ENCODE measurements around the gene SUCLA2. TPM values are rescaled to one million over a fixed set of nuclear protein-coding genes. Genes with fewer than 3 reads are reported as not detected.

The SUCLA2 gene
- polyA plus RNA-seq, 4 donors, result 53.5 to 91.2 (median 58.0) TPM

DNA sequence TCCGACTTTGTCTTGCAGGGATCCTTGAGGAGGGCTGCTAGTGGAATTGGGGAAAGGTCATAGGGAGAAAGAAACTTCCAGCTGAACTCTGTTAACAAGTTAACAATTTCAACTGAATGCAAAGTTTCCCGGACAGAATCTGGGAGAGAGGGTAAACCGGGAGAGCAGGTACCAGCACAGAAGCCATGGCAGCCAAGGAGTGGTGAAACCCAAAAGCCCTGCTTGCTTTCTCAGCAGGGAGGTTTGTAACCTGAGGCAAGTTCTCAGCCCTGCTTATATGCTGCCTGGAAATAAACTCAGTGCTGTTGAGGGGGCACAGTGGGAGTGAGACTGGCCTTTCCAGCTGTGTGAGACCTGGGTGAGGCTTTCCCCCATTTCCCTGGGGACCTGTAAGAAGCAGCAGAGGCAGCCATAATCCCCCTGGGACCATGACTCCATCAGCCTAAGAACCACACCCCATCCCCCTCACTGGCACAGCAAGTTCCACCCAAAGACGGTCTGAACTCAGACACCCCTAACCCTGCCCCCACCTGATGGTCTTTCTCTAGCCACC lies 84.0 kb downstream of the SUCLA2 start:
- FAIRE-seq (no peak), DNase-seq (no peak)
- no peak overlapping the region for H3K4me3 ChIP-seq (ENCODE audit: low read depth in 1 of 3, low read length in 3 of 3)
- no peak overlapping the region for H3K27ac ChIP-seq (ENCODE audit: low read depth in 1 of 3, low read length in 2 of 3)
- peaks cover 0 to 9% of the 10 kb centered on the region in 2 donors for H3K9me3 ChIP-seq (ENCODE audit: control insufficient read depth in 2 of 2, insufficient read depth in 1 of 2, low read depth in 1 of 2, low read length in 1 of 2)
- H3K27me3 ChIP-seq (ENCODE audit: control insufficient read depth in 3 of 3, insufficient read depth in 3 of 3, low read length in 3 of 3), result no peaks in the 10 kb centered on the region
- H3K4me1 ChIP-seq (ENCODE audit: control insufficient read depth in 3 of 3, insufficient read depth in 2 of 3, low read depth in 1 of 3, low read length in 2 of 3), result no peaks in the 10 kb centered on the region
- no peaks in the 10 kb centered on the region for H3K36me3 ChIP-seq (ENCODE audit: control insufficient read depth in 3 of 3, insufficient read depth in 2 of 3, low read depth in 1 of 3, low read length in 3 of 3)
- WGBS, 3 donors, result 83 to 91% (median 88%) methylated on average over 4 of the region's 4 CpGs

DNA sequence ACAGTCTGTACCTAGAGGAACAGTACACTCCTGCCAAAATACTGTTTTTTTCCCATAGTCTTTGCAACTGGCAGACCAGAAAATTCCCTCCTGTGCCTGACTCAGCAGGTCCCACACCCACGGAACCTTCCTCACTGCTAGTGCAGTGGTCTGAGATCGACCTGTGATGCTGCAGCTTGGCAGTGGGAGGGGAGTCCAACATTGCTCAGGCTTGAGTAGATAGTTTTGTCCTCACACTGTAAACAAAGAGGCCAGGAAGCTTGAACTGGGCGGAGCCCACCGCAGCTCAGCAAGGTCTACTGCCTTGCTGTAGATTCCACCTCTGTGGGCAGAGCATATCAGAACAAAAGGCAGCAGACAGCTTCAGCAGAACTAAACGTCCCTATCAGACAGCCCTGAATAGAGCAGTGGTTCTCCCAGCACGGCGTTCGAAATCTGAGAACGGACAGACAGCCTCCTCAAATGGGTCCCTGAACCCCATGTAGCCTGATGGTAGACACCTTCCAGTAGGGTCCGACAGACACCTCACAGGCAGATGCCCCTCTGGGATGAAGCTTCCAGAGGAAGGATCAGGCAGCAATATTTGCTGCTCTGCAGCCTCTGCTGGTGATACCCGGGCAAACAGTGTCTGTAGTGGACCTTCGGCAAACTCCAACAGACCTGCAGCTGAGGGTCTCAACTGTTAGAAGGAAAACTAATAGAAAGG lies 92.7 kb downstream of the SUCLA2 start:
- DNase-seq, result no peak
- Histone ChIP-seq H3K27me3 (ENCODE audit: control insufficient read depth in 3 of 3, insufficient read depth in 3 of 3, low read length in 3 of 3) (no peaks in the 10 kb centered on the region), H3K4me1 (ENCODE audit: control insufficient read depth in 3 of 3, insufficient read depth in 2 of 3, low read depth in 1 of 3, low read length in 2 of 3) (no peaks in the 10 kb centered on the region), H3K4me3 (ENCODE audit: low read depth in 1 of 3, low read length in 3 of 3) (no peak overlapping the region), H3K36me3 (ENCODE audit: control insufficient read depth in 3 of 3, insufficient read depth in 2 of 3, low read depth in 1 of 3, low read length in 3 of 3) (no peaks in the 10 kb centered on the region), H3K27ac (ENCODE audit: low read depth in 1 of 3, low read length in 2 of 3) (no peak overlapping the region), H3K9me3 (ENCODE audit: control insufficient read depth in 2 of 2, insufficient read depth in 1 of 2, low read depth in 1 of 2, low read length in 1 of 2) (no peaks in the 10 kb centered on the region)
- FAIRE-seq, result no peak
- 76 to 82% (median 79%) methylated on average over 12 of the region's 12 CpGs for WGBS, 3 donors

DNA sequence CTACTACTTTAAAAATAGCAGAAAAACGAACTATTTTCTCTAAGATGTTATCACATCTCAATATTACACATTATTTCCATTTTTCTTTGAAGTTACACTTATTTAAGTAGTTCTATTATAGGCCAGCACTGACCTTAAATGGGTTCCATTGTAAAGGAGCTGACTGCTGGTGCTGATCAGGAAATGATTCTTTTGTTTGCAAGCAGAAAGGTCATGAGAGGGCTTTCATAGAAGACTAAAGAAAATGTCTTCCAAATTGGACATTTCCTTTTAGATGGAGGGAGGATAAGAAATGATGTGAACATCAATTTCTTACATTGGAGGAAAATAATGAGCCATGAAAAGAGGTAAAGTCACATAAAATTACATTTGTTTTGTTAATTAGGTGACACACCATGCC lies 96.2 kb downstream of the SUCLA2 start:
- H3K4me3 ChIP-seq (ENCODE audit: low read depth in 1 of 3, low read length in 3 of 3), result no peak overlapping the region
- H3K27ac ChIP-seq (ENCODE audit: low read depth in 1 of 3, low read length in 2 of 3), result no peak overlapping the region
- FAIRE-seq, result no peak
- H3K9me3 ChIP-seq (ENCODE audit: control insufficient read depth in 2 of 2, insufficient read depth in 1 of 2, low read depth in 1 of 2, low read length in 1 of 2), result peaks cover 0 to 1% of the 10 kb centered on the region in 2 donors
- 41 to 63% (median 52%) methylated on average over 1 of the region's 1 CpG for WGBS, 3 donors
- no peaks in the 10 kb centered on the region for H3K4me1 ChIP-seq (ENCODE audit: control insufficient read depth in 3 of 3, insufficient read depth in 2 of 3, low read depth in 1 of 3, low read length in 2 of 3)
- DNase-seq, result no peak
- no peaks in the 10 kb centered on the region for H3K36me3 ChIP-seq (ENCODE audit: control insufficient read depth in 3 of 3, insufficient read depth in 2 of 3, low read depth in 1 of 3, low read length in 3 of 3)
- H3K27me3 ChIP-seq (ENCODE audit: control insufficient read depth in 3 of 3, insufficient read depth in 3 of 3, low read length in 3 of 3), result no peaks in the 10 kb centered on the region

DNA sequence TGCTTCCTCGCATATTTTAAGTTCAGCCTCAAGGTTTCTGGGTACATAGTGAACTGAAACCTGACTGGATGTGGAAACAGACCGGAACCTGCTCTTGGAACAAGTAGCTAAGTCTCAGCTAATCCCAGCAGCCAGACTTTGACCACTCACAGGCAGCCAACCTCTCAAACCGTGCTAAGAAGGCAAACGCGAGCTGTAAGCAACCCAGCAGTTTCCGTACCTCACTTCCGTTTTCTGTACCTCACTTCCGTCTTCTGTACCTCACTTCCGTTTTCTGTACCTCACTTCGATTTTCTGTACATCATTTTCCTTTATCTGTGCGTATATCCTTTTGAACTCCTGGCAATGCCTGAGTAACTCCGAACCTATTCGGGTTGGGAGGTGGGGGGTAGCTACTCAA lies 96.8 kb downstream of the SUCLA2 start:
- peak overlapping the region in 1 of 3 donors; percentile 35 for H3K4me3 ChIP-seq (ENCODE audit: low read depth in 1 of 3, low read length in 3 of 3)
- FAIRE-seq (no peak), DNase-seq (peak in 1 of 2 donors; percentile 77)
- WGBS, 3 donors, result 66 to 85% (median 71%) methylated on average over 13 of the region's 13 CpGs
- no peaks in the 10 kb centered on the region for H3K36me3 ChIP-seq (ENCODE audit: control insufficient read depth in 3 of 3, insufficient read depth in 2 of 3, low read depth in 1 of 3, low read length in 3 of 3)
- H3K27ac ChIP-seq (ENCODE audit: low read depth in 1 of 3, low read length in 2 of 3), result peak overlapping the region in 2 of 3 donors; percentile 7 to 84
- peaks cover 0 to 1% of the 10 kb centered on the region in 2 donors for H3K9me3 ChIP-seq (ENCODE audit: control insufficient read depth in 2 of 2, insufficient read depth in 1 of 2, low read depth in 1 of 2, low read length in 1 of 2)
- no peaks in the 10 kb centered on the region for H3K27me3 ChIP-seq (ENCODE audit: control insufficient read depth in 3 of 3, insufficient read depth in 3 of 3, low read length in 3 of 3)
- no peaks in the 10 kb centered on the region for H3K4me1 ChIP-seq (ENCODE audit: control insufficient read depth in 3 of 3, insufficient read depth in 2 of 3, low read depth in 1 of 3, low read length in 2 of 3)

GRCh38 chr13:47903836-47904235 lies 97.2 kb downstream of the SUCLA2 start:
- no peaks in the 10 kb centered on the region for H3K4me1 ChIP-seq (ENCODE audit: control insufficient read depth in 3 of 3, insufficient read depth in 2 of 3, low read depth in 1 of 3, low read length in 2 of 3)
- peak overlapping the region in 2 of 3 donors; percentile 7 to 84 for H3K27ac ChIP-seq (ENCODE audit: low read depth in 1 of 3, low read length in 2 of 3)
- no peaks in the 10 kb centered on the region for H3K36me3 ChIP-seq (ENCODE audit: control insufficient read depth in 3 of 3, insufficient read depth in 2 of 3, low read depth in 1 of 3, low read length in 3 of 3)
- WGBS, 3 donors, result 16 to 40% (median 18%) methylated on average over 6 of the region's 6 CpGs
- peak overlapping the region in 1 of 3 donors; percentile 35 for H3K4me3 ChIP-seq (ENCODE audit: low read depth in 1 of 3, low read length in 3 of 3)
- DNase-seq (peak in 1 of 2 donors; percentile 75), FAIRE-seq (no peak)
- H3K27me3 ChIP-seq (ENCODE audit: control insufficient read depth in 3 of 3, insufficient read depth in 3 of 3, low read length in 3 of 3), result no peaks in the 10 kb centered on the region
- peaks cover 0 to 1% of the 10 kb centered on the region in 2 donors for H3K9me3 ChIP-seq (ENCODE audit: control insufficient read depth in 2 of 2, insufficient read depth in 1 of 2, low read depth in 1 of 2, low read length in 1 of 2)

DNA sequence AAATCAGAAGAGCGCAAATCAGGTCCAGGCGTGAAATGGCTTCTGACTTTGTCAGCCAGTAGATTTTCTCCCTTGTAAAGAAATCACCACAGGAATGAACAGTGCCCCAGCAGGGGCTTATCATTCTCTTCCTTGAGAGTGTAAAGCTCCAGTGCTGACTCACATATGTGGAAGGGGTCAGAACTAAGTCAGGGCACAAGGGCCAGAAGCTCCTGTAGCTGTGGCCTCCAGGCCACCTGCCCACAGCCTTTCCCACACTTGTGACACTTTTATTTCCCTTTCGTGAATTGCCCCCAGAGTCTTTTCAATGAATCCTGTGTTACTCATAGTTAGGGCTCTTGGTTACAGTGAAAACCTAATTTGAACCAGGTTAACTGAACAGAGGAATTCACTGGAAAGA lies 99.6 kb downstream of the SUCLA2 start:
- no peak for DNase-seq
- FAIRE-seq, result no peak
- 97 to 98% (median 97%) methylated on average over 3 of the region's 3 CpGs for WGBS, 3 donors

DNA sequence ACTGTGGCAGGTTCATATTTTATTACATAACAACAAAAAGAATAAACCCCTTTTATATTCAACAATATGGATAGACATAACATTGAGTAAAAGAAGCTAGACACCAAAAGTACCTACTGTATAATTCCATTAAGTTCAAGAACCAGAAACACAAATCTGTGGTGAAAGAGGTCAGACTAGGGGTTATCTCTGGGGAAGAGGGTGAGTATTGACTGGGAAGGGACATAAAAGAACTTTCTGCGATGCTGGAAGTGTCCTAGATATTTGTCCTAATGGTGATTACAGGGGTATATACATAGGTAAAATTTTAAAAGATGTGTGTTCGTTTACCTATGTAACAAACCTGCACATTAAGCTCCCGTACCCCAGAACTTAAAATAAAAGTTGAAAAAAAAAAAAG lies 103.0 kb downstream of the SUCLA2 start:
- Histone ChIP-seq H3K4me1 (ENCODE audit: control insufficient read depth in 3 of 3, insufficient read depth in 2 of 3, low read depth in 1 of 3, low read length in 2 of 3) (no peaks in the 10 kb centered on the region), H3K27ac (ENCODE audit: low read depth in 1 of 3, low read length in 2 of 3) (no peak overlapping the region), H3K36me3 (ENCODE audit: control insufficient read depth in 3 of 3, insufficient read depth in 2 of 3, low read depth in 1 of 3, low read length in 3 of 3) (no peaks in the 10 kb centered on the region), H3K9me3 (ENCODE audit: control insufficient read depth in 2 of 2, insufficient read depth in 1 of 2, low read depth in 1 of 2, low read length in 1 of 2) (peaks cover 0 to 1% of the 10 kb centered on the region in 2 donors), H3K27me3 (ENCODE audit: control insufficient read depth in 3 of 3, insufficient read depth in 3 of 3, low read length in 3 of 3) (no peaks in the 10 kb centered on the region), H3K4me3 (ENCODE audit: low read depth in 1 of 3, low read length in 3 of 3) (no peak overlapping the region)
- no peak for DNase-seq
- FAIRE-seq, result no peak
- 71 to 88% (median 80%) methylated on average over 3 of the region's 3 CpGs for WGBS, 3 donors

More for the DNA sequence above, 99.6 kb downstream of the SUCLA2 start:
- H3K9me3 ChIP-seq (ENCODE audit: control insufficient read depth in 2 of 2, insufficient read depth in 1 of 2, low read depth in 1 of 2, low read length in 1 of 2), result peaks cover 0 to 1% of the 10 kb centered on the region in 2 donors
- no peaks in the 10 kb centered on the region for H3K4me1 ChIP-seq (ENCODE audit: control insufficient read depth in 3 of 3, insufficient read depth in 2 of 3, low read depth in 1 of 3, low read length in 2 of 3)
- no peaks in the 10 kb centered on the region for H3K27me3 ChIP-seq (ENCODE audit: control insufficient read depth in 3 of 3, insufficient read depth in 3 of 3, low read length in 3 of 3)
- H3K36me3 ChIP-seq (ENCODE audit: control insufficient read depth in 3 of 3, insufficient read depth in 2 of 3, low read depth in 1 of 3, low read length in 3 of 3), result no peaks in the 10 kb centered on the region
- no peak overlapping the region for H3K4me3 ChIP-seq (ENCODE audit: low read depth in 1 of 3, low read length in 3 of 3)
- H3K27ac ChIP-seq (ENCODE audit: low read depth in 1 of 3, low read length in 2 of 3), result no peak overlapping the region

- Histone ChIP-seq H3K9me3 (ENCODE audit: control insufficient read depth in 2 of 2, insufficient read depth in 1 of 2, low read depth in 1 of 2, low read length in 1 of 2) (peaks cover 0 to 1% of the 10 kb centered on the region in 2 donors), H3K27me3 (ENCODE audit: control insufficient read depth in 3 of 3, insufficient read depth in 3 of 3, low read length in 3 of 3) (no peaks in the 10 kb centered on the region), H3K4me1 (ENCODE audit: control insufficient read depth in 3 of 3, insufficient read depth in 2 of 3, low read depth in 1 of 3, low read length in 2 of 3) (no peaks in the 10 kb centered on the region), H3K27ac (ENCODE audit: low read depth in 1 of 3, low read length in 2 of 3) (no peak overlapping the region), H3K36me3 (ENCODE audit: control insufficient read depth in 3 of 3, insufficient read depth in 2 of 3, low read depth in 1 of 3, low read length in 3 of 3) (no peaks in the 10 kb centered on the region), H3K4me3 (ENCODE audit: low read depth in 1 of 3, low read length in 3 of 3) (no peak overlapping the region)
- no peak for FAIRE-seq
- WGBS, 3 donors, result 87 to 97% (median 87%) methylated on average over 2 of the region's 2 CpGs
- DNase-seq, result peak in 1 of 2 donors; percentile 26
These were observed 103.5 kb downstream of the SUCLA2 start for GRCh38 chr13:47897411-47898050.

Data from small intestine (tissue), 7 donors.